MG63 (cell line): ENCODE data around the gene CPLX4. TPM values are rescaled to one million over a fixed set of nuclear protein-coding genes. Genes with fewer than 3 reads are reported as not detected.
"Not testable (repeated sequence)": the region's sequence is repeated elsewhere in the genome, so short reads cannot be mapped to it uniquely, and the experiment has no call there.

Experiments used
- DNase-seq: peaks from one replicate; pipeline ENCODE4 v3.0.0-alpha.2; 2020
- H3K27me3 ChIP-seq: fragments of 250-450 bp; sonication (Bioruptor Pico); 2 replicates; pipeline ENCODE4 v1.5.1; 2020; ENCODE audit warnings: mild to moderate bottlenecking, moderate library complexity
- H3K36me3 ChIP-seq: fragments of 250-450 bp; sonication (Bioruptor Pico); 2 replicates; pipeline ENCODE4 v1.5.1; 2020; ENCODE audit warnings: mild to moderate bottlenecking, moderate library complexity
- H3K4me3 ChIP-seq: fragments of 250-450 bp; sonication (Bioruptor Pico); 2 replicates; pipeline ENCODE4 v1.5.1; 2020; ENCODE audit warnings: mild to moderate bottlenecking, moderate library complexity
- H3K9me3 ChIP-seq: fragments of 250-450 bp; sonication (Bioruptor Pico); 2 replicates; pipeline ENCODE4 v1.5.1; 2020; ENCODE audit warnings: mild to moderate bottlenecking, moderate library complexity
- total RNA-seq: library from RNA; depleted of rRNA; stranded (reverse); fragments of >200 nt; shearing (Covaris generic); gene quantifications from 2 replicates; pipeline ENCODE4 v1.2.3, GENCODE V29; 2014; ENCODE audit warnings: low replicate concordance; rRNA removed

Gene CPLX4
- total RNA-seq, 1 experiment from 2014 or later = not detected

DNA sequence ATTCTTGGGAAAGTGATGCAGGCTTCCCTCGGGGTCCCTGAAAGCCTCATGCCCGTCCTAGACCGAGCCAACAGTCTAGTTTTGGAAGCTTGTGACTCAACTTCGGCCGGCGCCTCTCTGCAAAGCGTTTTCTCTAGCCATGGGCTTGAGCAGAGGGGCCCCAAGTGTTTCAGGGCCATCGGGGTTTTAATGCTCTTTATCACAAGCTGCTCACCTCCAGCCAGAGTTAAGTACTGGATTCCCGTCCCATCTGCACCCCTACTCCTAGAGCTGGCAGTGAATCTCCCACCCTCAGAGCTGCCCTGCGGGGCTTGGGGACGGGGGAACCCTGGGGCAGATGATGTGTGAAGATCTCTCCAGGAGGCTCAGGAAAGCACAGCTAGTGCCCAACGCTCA, 52.5 kb downstream of the CPLX4 start:
- H3K27me3 ChIP-seq = peaks cover 81% of the 10 kb centered on the region
- H3K36me3 ChIP-seq = no peaks in the 10 kb centered on the region
- H3K9me3 ChIP-seq = no peaks in the 10 kb centered on the region
- no peak for DNase-seq
- no peak overlapping the region for H3K4me3 ChIP-seq

DNA sequence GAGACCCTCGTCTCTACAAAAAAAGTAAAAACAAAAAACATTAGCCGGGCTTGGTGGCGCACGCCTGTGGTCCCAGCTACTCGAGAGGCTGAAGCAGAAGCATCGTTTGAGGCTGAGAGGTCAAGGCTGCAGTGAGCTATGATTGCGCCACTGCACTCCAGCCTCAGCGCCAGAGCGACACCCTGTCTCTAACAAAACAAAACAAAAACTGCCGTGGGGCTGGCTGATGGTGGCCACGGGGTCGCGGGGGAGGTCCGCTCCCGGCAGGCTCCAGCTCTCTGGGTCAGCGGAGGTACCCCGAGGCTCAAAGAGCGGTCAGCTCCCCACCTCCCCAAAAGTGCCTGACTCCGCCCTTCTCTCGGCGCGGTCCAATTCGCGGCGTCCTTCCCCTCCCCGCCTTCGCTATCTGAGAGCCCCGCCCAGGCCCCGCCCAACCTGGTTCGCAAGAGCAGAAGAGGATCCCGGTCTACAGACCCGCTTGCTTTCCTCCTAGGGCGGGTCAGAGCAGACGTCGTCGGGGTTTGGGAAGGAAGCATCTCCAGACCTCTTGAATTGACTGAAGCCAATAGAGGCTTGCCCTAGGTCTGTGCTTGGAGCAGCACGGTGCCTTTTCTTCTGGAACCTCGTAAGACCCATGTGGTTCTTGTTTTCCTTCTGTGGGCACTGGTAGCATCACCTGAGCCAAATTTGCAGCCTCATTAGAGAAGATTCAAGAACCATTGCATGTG, 53.0 kb downstream of the CPLX4 start:
- H3K36me3 ChIP-seq = no peaks in the 10 kb centered on the region
- H3K4me3 ChIP-seq = peak overlapping the region; percentile 49
- no peaks in the 10 kb centered on the region for H3K9me3 ChIP-seq
- DNase-seq = peak; percentile 65
- peaks cover 76% of the 10 kb centered on the region for H3K27me3 ChIP-seq

DNA sequence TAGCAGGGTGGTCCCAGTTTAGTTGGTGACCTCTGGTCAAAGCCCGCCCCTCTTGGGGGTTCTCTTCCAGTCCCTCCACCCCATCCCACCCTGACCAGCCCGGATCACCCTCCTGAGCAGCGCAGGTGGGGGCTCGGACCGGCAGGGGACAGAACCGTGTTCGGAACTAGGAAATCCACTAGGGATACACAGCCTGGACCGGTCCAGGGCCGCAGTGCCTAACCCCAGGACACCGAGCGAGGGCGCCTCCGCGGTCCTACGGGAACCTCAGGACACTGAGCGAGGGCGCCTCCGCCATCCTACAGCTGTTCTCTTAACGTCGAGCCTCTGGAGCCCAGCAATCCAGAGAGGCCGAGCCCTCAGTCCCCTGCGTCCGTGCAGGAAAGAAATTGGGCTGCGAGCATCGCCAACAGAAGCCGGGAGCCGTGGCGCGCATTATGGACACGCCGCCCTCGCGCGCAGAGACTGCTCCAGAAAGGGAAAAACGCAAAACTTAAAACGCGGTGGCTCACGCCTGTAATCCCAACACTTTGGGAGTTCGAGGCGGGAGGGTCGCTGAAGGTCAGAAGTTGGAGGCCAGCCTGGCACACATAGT, 53.7 kb downstream of the CPLX4 start:
- DNase-seq = no peak
- Histone ChIP-seq H3K36me3 (no peaks in the 10 kb centered on the region), H3K4me3 (peak overlapping the region; percentile 49), H3K9me3 (no peaks in the 10 kb centered on the region), H3K27me3 (peaks cover 69% of the 10 kb centered on the region)

DNA sequence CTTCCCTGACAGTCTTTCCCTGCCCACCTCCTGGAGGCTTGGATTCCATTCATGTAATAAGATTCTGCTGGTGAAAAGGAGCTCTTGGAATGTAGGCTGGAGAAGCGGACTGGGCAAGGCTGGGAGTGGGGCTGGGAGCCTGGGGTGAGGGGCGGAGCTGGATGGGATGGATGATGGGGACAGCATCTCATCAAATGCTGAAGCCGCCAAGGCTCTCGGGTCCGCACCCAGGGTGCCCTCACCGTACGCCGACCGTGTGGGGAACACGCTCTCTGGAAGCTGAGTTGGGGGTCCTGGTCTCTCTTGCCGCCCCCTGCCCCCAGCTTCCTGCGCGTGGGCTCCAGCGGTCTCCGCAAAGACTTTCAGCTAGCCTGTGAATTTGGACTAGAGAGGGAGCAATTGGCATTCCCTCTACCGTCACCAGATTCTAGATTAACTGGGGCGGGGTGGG, 54.3 kb downstream of the CPLX4 start:
- no peaks in the 10 kb centered on the region for H3K9me3 ChIP-seq
- peaks cover 64% of the 10 kb centered on the region for H3K27me3 ChIP-seq
- no peaks in the 10 kb centered on the region for H3K36me3 ChIP-seq
- DNase-seq = no peak
- H3K4me3 ChIP-seq = no peak overlapping the region

DNA sequence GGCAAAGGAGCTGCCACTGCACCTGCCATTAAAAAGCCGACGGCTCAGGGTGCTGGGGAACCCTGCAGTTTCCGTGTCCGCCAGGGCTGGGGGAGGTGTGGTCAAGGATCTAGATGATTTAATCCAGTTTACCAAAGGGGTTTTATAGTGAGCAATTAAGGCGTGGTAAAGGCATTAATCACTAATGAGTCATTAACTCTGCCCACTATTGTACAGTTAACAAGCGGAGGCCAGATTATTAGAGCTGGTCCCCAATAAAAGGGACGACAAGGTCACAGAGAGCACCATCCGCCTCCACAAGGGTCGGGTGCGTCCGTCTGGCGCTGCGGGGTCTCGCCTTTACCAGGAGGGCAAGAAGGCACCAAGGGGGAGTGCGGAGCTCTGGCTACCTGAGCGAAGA, 54.8 kb downstream of the CPLX4 start:
- H3K9me3 ChIP-seq = no peaks in the 10 kb centered on the region

DNA sequence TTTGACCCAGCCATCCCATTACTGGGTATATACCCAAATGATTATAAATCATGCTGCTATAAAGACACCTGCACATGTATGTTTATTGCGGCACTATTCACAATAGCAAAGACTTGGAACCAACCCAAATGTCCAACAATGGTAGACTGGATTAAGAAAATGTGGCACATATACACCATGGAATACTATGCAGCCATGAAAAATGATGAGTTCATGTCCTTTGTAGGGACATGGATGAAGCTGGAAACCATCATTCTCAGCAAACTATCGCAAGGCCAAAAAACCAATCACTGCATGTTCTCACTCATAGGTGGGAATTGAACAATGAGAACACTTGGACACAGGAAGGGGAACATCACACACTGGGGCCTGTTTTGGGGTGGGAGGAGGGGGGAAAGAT, 56.2 kb downstream of the CPLX4 start:
- not testable (repeated sequence) for H3K36me3 ChIP-seq, H3K4me3 ChIP-seq, H3K9me3 ChIP-seq, DNase-seq
- H3K27me3 ChIP-seq = peaks cover 51% of the 10 kb centered on the region

More for the DNA sequence above, 54.8 kb downstream of the CPLX4 start:
- Histone ChIP-seq H3K36me3 (no peaks in the 10 kb centered on the region), H3K27me3 (peaks cover 61% of the 10 kb centered on the region), H3K4me3 (no peak overlapping the region)
- no peak for DNase-seq

DNA sequence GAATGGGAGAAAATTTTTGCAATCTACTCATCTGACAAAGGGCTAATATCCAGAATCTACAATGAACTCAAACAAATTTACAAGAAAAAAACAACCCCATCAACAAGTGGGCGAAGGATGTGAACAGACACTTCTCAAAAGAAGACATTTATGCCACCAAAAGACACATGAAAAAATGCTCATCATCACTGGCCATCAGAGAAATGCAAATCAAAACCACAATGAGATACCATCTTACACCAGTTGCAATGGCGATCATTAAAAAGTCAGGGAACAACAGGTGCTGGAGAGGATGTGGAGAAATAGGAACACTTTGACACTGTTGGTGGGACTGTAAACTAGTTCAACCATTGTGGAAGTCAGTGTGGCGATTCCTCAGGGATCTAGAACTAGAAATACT, 56.6 kb downstream of the CPLX4 start:
- H3K4me3 ChIP-seq, H3K36me3 ChIP-seq, DNase-seq, H3K9me3 ChIP-seq: not testable (repeated sequence)
- peaks cover 47% of the 10 kb centered on the region for H3K27me3 ChIP-seq

DNA sequence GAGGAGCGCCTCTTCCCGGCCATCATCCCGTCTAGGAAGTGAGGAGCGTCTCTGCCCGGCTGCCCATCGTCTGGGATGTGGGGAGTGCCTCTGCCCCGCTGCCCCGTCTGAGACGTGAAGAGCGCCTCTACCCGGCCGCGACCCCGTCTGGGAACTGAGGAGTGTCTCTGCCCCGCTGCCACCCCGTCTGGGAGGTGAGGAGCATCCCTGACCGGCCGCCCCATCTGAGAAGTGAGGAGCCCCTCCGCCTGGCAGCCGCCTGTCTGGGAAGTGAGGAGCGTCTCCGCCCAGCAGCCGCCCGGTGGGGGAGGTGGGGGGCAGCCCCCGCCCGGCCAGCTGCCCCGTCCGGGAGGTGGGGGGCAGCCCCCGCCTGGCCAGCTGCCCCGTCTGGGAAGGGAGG, 63.0 kb downstream of the CPLX4 start:
- H3K36me3 ChIP-seq, H3K9me3 ChIP-seq, H3K27me3 ChIP-seq, H3K4me3 ChIP-seq, DNase-seq: not testable (repeated sequence)

DNA sequence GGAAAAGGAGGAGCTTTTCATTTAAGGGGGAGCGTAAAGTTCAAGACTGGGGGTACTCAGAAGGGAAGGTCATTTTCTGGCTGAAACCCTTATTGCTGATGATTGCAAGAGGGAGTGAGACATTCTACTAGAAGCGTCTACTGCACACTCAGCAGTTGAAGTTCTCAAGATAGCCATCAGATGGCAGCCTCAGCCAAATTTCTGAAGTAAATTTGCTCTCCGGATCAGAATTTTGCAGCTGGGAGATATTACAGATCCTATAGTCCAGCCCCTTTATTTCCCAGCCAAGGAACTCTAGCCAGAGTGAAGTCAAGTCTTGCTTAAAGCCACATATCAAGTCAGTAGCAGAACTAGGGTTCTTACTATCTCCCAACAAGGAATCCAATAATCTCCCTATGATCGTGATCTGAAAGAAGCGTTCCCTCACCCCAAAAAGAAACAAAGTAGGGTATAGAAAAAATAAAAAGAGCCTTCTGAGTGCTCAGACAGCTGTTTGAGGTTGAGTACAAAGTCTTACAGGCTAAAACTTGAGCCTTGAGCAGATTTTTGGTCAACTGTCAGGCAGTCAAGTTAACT, 69.2 kb downstream of the CPLX4 start:
- peaks cover 19% of the 10 kb centered on the region for H3K27me3 ChIP-seq
- peak; percentile 32 for DNase-seq
- no peaks in the 10 kb centered on the region for H3K36me3 ChIP-seq
- H3K4me3 ChIP-seq = no peak overlapping the region
- H3K9me3 ChIP-seq = no peaks in the 10 kb centered on the region

DNA sequence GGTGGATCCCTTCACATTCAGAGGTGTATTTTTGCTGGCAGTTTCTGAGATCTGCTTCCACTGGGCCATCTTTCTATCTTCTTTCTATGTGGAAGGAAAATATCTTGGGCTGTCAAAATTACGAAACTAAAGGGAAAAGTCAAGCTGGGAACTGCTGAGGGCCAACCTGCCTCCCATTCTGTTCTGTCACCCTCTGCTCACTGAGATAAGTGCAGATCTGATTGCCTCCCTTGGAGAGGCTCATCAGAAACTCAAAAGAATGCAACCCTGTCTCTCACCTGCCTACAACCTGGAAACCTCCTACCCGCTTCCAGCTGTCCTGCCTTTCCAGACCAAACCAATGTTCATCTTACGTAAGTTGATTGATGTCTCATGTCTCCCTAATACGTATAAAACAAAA, 71.7 kb downstream of the CPLX4 start:
- no peak for DNase-seq
- no peaks in the 10 kb centered on the region for H3K9me3 ChIP-seq
- no peak overlapping the region for H3K4me3 ChIP-seq
- H3K27me3 ChIP-seq = peaks cover 19% of the 10 kb centered on the region
- H3K36me3 ChIP-seq = no peaks in the 10 kb centered on the region

Other genes with a start within 250 kb of the CPLX4 start
- 48.1 and 57.1 TPM in 2 replicates for gene SEC11C, start 178.8 kb downstream of the CPLX4 start, total RNA-seq
- not detected in 2 replicates for gene GRP, start 98.5 kb downstream of the CPLX4 start, total RNA-seq
- not detected in 2 replicates for gene RAX, start 45.2 kb downstream of the CPLX4 start, total RNA-seq
- gene LMAN1, start 40.6 kb upstream of the CPLX4 start, total RNA-seq = 79.1 and 127 TPM in 2 replicates